Left ventricle myocardium inferior (tissue), 1 donor: ENCODE data around the gene FCN2. TPM values are rescaled to one million over a fixed set of nuclear protein-coding genes. Genes with fewer than 3 reads are reported as not detected.

Source experiments
- DNase-seq: peaks from one replicate; pipeline ENCODE4 v3.0.0-alpha.2; 2020
- H3K27ac ChIP-seq: fragments of 200-600 bp; replicated peaks from 2 replicates; pipeline ENCODE4 v1.8.0; 2021
- H3K27me3 ChIP-seq: fragments of 200-600 bp; 2 replicates; pipeline ENCODE4 v1.8.0; 2021; ENCODE audit warnings: low read depth
- H3K36me3 ChIP-seq: fragments of 200-600 bp; 2 replicates; pipeline ENCODE4 v1.8.0; 2021
- H3K4me1 ChIP-seq: fragments of 200-600 bp; 2 replicates; pipeline ENCODE4 v1.8.0; 2021
- H3K4me3 ChIP-seq: fragments of 200-600 bp; 2 replicates; pipeline ENCODE4 v1.8.0; 2021; ENCODE audit warnings: mild to moderate bottlenecking, moderate library complexity
- H3K9me3 ChIP-seq: fragments of 200-600 bp; replicated peaks from 2 replicates; pipeline ENCODE4 v1.8.0; 2021
- CTCF ChIP-seq: fragments of 200-600 bp; IDR thresholded peaks from 2 replicates; pipeline ENCODE4 v1.8.0; 2021; ENCODE audit warnings: antibody characterized with exemption, mild to moderate bottlenecking, borderline replicate concordance
- intact Hi-C: fragments of 100-400 bp; cut with micrococcal nuclease; formaldehyde crosslinking; loops from one replicate; pipeline ENCODE4 v1.11.0; 2022
- total RNA-seq: library from RNA; stranded (reverse); fragmentation: NEBNext Ultra II Directional; extraction: Animal tissue kit (Norgen Biotek cat#: 25700); gene quantifications from one replicate; pipeline ENCODE4 v1.2.1, GENCODE V29; 2021
- donor health status: DM: no; HTN: yes; CAD: no; lungs with severe emphysema.

FCN2 gene
- total RNA-seq, 1 donor from 2014 or later, result not detected

DNA sequence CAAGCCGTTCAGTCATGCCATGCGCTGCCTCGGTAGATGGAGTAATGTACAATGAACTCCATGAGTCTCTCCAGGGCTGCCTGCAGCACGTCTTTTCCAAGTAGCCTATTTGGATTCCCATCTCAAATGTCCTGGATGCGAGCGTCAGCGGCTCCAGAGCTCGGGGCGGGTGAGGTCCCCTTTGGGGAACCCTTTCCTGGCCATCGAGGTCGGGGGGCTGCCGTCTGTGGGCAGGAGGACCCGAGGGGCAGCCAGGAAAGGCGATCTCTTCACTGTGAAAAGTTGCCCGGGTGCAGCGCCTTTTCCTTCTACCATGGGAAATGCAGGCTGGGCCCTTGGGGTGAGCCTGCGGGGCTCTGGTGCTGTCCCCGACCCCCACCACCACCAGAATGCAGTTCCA is 36.9 kb upstream of the FCN2 start:
- intact Hi-C loops, result no loop called here
- Histone ChIP-seq H3K4me1 (peaks cover 9% of the 10 kb centered on the region), H3K27ac (no peak overlapping the region), H3K9me3 (no peaks in the 10 kb centered on the region), H3K4me3 (no peak overlapping the region), H3K36me3 (peaks cover 11% of the 10 kb centered on the region), H3K27me3 (no peaks in the 10 kb centered on the region)
- no peak for DNase-seq
- TF ChIP-seq CTCF, result no peak

GRCh38 chr9:134844821-134845220 is 35.8 kb upstream of the FCN2 start:
- H3K4me1 ChIP-seq, result peaks cover 9% of the 10 kb centered on the region
- no peak for DNase-seq
- no peaks in the 10 kb centered on the region for H3K27me3 ChIP-seq
- H3K4me3 ChIP-seq, result no peak overlapping the region
- H3K27ac ChIP-seq, result no peak overlapping the region
- no peaks in the 10 kb centered on the region for H3K9me3 ChIP-seq
- intact Hi-C loops, result no loop called here
- peaks cover 7% of the 10 kb centered on the region for H3K36me3 ChIP-seq
- no peak for TF ChIP-seq CTCF

DNA sequence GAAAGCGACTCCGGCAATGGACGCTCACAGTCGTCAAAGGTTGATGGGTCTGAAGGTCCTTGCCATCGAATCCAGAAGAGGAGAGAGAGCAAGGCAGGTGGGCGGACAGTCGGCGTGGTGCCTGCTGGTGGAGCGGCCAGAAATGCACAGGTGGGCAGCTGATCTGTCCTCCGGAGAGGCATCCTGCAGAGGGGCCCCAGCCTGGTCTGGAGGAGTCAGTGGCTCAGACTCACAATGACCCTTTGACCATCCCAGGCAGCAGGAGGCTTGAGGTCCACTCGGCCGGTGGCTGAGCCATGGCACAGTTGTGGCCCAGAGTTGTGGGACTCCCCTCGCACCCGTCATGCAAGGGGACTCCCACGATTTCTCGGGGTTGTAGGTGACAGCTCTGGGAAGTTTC is 34.4 kb upstream of the FCN2 start:
- no peaks in the 10 kb centered on the region for H3K27me3 ChIP-seq
- TF ChIP-seq CTCF, result no peak

DNA sequence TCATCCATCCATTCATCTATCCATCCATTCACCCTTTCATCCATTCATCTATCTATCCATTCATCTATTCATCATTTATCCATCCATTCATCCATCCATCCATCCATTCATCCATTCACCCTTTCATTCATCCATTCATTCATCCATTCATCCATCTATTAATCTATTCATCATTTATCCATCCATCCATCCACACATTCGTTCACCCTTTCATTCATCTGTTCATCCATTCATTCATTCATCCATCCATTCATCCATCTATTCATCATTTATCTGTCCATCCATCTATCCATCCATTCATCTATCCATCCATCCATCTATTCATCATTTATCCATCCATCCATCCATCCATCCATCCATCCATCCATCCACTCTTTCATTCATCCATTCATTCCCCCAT is 33.9 kb upstream of the FCN2 start:
- DNase-seq, result no peak
- Histone ChIP-seq H3K4me1 (peaks cover 9% of the 10 kb centered on the region), H3K36me3 (peaks cover 7% of the 10 kb centered on the region), H3K27ac (no peak overlapping the region), H3K9me3 (no peaks in the 10 kb centered on the region), H3K27me3 (no peaks in the 10 kb centered on the region), H3K4me3 (no peak overlapping the region)
- intact Hi-C loops, result no loop called here
- no peak for TF ChIP-seq CTCF

More for the DNA sequence above, 34.4 kb upstream of the FCN2 start:
- Histone ChIP-seq H3K36me3 (peaks cover 7% of the 10 kb centered on the region), H3K4me1 (peaks cover 9% of the 10 kb centered on the region), H3K27ac (no peak overlapping the region), H3K9me3 (no peaks in the 10 kb centered on the region), H3K4me3 (no peak overlapping the region)
- DNase-seq, result no peak
- intact Hi-C loops, result no loop called here

- Histone ChIP-seq H3K36me3 (peaks cover 7% of the 10 kb centered on the region), H3K27me3 (no peaks in the 10 kb centered on the region), H3K4me3 (no peak overlapping the region), H3K27ac (no peak overlapping the region), H3K4me1 (peaks cover 9% of the 10 kb centered on the region), H3K9me3 (no peaks in the 10 kb centered on the region)
- intact Hi-C loops, result no loop called here
- no peak for DNase-seq
- TF ChIP-seq CTCF, result no peak
Observed at GRCh38 chr9:134847138-134847537, 33.5 kb upstream of the FCN2 start.
